HuH-7 (cell line): ENCODE data around the gene VPS54.
"Not testable (repeated sequence)": the region's sequence is repeated elsewhere in the genome, so short reads cannot be mapped to it uniquely, and the experiment has no call there.

Experiments used
- DNase-seq: peaks from one replicate; pipeline ENCODE4 v3.0.0; 2011; ENCODE audit warnings: low spot score

The VPS54 gene

GRCh38 chr2:63870679-63871078 is 148.5 kb downstream of the VPS54 start:
- peak; percentile 15 for DNase-seq

- no peak for DNase-seq
These were observed 153.1 kb downstream of the VPS54 start for GRCh38 chr2:63866009-63866709.

DNA sequence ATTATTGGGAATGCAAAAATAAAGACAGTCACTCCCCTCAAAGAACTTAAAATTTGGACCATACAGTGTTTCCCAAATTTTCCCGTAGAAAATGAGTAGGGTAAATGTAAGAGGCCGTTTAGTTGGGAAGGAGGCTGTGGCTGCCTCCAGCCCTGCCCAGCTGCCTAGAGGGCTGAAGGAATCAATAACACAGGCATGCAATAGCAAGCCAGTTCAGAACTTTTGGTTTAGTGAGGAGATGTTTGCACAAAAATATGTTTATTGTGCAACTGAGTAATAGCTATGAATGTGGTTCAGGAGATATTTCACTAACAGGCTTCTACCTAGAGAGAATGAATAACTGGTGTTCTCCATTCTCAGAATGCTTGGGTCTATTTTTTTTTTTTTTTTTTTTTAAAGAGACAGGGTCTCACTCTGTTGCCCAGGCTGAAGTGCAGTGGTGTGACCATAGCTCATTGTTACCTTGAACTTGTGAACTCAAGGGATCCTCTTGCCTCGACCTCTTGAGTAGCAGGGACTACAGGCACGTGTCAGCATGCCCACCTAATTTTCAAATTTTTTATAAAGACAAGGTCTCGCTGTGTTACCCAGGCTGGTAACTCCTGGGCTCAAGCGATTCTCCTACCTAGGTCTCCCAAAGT is 153.9 kb downstream of the VPS54 start:
- no peak for DNase-seq

DNA sequence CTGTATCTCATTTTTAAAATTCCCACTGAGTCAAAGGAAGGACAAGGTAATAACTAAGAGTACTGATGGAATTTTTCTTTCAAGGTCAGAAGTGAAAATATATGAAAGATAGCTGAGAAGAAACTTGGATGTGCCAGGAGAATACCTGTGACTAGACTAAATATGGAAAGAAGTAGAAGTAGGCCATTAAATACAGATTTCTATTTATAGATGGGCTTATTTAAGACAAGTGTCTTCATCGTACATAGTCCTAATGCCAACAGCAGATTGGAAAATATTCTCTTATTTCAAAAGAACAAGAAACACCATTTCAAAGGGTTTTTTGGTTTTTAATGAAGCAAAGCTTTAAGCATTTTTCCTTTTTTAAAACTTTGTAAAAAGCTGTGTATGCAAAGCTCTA is 155.5 kb downstream of the VPS54 start:
- DNase-seq = no peak

DNA sequence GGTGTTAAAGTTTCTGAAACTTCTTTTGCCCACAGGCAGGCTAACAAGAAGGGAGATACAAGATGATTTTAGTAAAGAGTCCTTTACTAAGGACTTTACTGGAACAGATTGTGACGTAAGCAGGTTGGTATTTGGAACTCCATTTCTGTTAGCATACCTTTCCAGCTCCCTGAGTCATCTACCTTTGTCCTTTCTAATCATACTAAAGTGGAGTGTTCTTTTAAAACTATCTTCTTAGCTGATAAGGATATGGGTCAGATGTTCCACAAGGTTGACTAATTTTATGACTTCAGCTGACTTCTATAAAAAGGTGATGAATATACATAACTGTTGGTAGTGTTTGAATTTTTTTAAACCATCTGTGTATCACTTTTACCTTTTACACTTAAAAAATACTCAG is 156.4 kb downstream of the VPS54 start:
- no peak for DNase-seq

- DNase-seq = peak; percentile 21
These were observed 157.9 kb downstream of the VPS54 start for GRCh38 chr2:63861220-63861822.

- DNase-seq = no peak
These were observed 160.9 kb downstream of the VPS54 start for GRCh38 chr2:63858291-63858690.

- DNase-seq = no peak
These were observed 163.0 kb downstream of the VPS54 start for GRCh38 chr2:63856303-63856603.

DNA sequence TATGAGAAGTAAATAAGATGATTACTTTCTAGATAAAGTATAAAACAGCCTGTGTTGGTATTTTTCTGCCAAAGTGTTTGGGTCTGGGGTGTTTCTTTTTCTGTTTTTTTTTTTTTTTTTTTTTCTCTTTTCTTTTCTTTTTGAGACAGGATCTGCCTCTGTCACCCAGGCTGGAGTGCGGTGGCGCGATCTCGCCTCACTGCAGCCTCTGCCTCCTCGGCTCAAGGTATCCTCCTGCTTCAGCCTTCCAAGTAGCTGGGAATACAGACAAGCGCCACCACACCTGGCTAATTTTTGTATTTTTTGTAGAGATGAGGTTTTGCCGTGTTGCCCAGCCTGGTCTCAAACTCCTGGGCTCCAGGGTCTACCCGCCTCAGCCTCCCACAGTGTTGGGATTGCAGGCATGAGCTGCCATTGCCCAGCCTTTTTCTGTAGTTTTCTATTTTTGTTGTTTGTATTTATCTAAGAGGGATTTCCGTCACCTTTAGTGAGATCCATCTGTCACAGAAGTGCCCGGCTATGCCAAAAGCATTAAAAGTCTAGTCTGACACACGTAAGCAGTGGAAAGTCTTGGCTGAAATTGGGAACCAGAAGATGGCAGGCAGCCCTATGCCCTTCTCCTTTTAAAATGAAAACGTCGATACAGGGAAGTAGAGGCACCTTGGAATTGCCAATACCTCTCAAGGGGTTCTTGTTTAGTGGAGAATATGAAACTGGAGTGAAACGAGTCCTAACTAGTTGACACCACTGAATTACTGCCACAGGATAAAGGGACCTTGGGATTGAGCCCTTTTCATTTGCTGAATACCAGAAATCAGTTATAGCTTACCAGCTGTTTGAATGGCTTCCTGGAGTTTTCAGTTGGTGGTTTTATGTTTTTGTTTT is 163.6 kb downstream of the VPS54 start:
- DNase-seq = no peak

DNA sequence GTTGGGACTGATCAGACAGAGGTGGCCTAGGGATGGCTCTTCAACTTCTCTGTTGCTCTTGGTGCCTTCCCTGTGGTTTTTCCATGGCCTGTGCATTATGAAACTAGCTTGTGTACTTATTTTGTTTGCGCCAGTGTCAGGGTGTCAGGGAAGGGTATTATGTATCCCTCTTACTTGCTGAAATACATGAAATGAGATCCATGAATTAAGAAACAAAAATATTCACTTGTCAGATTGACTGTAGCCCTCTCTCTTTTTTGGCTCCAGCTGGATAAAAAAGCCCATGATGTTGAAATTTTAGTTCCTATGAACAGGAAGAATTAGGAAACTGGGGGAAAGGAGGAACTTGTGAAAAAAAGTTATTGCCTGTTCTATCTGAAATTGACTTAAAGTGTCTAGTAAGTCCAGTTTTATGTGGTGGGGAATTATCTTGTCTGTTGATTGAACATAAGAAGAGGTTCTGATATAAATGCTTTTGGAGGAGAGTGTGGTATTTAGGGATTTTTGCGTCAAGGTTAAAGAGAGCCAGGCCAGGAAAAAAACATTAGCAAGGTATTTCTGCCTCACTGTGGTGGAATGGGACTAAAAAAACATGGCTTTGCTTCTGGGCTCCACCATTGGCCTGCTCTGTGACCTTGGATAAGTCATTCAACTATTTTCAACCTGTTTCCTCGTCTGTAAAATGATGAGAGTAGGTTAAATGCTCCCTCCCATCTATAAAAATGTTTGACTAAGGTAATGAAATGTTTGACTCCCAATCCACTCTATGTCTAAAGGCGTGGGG is 165.5 kb downstream of the VPS54 start:
- DNase-seq = no peak

GRCh38 chr2:63851691-63852311 is 167.4 kb downstream of the VPS54 start:
- no peak for DNase-seq

- DNase-seq = no peak
These were observed 168.6 kb downstream of the VPS54 start for GRCh38 chr2:63850649-63851048.

- DNase-seq = no peak
These were observed 169.0 kb downstream of the VPS54 start for GRCh38 chr2:63850204-63850571.

DNA sequence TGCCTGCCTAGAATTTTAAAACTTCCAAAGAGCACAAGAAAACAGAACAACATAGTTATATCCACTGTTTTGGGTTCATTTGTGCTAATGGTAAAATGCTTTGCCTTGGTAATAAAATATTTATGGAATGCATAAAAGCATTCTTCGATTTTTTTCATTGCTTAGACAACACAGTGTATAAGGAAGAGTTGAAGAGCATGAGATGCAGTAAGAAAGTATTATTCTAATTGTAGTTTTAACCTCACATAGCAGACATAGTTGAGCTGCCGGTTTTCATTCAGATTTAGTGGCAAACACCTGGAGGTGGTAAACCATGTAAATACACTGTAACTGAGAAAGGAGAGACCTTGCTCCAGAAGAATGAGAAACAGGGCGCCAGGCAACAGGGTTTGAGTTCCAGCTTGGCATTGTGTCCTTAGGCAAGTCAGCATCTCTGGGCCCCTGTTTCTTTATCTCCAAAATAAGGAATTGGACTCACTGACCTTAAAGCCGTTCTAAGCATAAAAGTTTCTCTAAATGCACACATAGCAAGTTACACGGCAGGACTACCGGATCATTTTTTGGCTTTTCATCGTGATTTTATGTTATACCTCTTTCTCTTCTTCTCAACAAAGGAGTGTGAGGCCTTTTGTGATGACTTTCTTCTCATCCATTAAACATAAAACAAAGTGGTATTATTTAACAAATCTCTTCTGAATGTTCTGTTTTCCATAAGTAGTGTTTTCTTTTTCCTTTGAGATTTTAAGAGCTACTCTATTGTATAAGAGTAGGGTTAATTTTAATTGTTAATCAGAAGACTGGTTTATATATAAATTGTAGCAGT is 169.6 kb downstream of the VPS54 start:
- no peak for DNase-seq

GRCh38 chr2:63847571-63847970 is 171.7 kb downstream of the VPS54 start:
- DNase-seq = not testable (repeated sequence)

GRCh38 chr2:63846487-63846886 is 172.7 kb downstream of the VPS54 start:
- DNase-seq = no peak

DNA sequence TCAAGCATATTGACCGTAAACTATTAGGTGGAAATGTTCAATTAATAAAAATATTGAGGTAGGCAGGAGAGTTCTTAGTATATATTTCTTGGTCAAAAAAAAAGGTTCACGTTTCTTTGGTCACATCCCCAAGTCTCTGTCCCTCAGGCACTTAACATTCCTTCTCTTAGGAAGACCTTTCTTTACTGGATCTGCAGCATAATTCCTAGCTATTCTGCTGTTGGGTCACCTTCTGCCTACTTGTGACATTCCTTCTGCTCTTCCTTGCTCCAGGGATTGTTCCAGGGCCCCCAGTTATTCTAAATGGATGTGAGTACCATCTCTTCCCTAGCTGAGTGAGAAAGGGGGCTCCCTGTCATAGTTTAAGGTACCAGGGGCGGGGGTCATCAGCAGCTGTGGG is 173.4 kb downstream of the VPS54 start:
- DNase-seq = no peak

DNA sequence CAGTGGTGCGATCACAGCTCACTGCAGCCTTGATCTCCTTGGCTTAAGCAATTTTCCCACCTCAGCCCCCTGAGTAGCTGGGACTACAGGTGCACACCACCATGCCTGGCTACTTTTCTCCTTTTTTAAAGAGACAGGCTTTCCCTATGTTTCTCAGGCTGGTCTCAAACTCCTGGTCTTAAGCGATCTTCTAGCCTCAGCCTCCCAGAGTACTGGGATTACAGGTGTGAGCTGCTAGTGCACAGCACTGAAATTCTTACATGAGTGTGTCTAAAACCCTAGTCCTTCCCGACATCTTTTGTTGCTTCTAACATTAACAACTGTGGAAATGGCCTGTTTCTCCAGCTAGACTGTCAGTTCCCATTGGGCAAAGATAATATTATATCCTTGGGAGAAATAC is 174.6 kb downstream of the VPS54 start:
- DNase-seq = no peak

- no peak for DNase-seq
These were observed 175.4 kb downstream of the VPS54 start for GRCh38 chr2:63843791-63844190.

DNA sequence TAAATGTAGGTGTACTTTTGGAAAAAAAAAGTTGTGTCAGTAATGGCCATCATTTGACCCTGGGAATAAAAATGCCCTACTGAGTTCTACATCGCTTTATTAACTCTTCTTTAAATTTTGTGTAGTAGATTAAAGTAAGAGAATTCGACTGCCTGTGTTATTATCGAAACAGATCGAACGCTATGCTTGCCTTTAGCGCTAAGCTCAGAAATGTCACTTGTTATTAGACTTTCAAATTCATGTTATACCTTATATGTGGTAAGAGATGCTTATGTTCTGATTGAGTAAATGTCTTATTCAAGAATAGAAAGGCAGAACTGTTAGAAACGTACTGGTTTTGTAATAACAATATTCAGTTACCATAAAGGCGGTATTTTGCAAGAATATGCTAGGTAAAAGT is 176.1 kb downstream of the VPS54 start:
- DNase-seq = no peak
